ENCODE data around the gene SYDE2.

Gene SYDE2

GRCh38 chr1:85116856-85117255 is 84.0 kb downstream of the SYDE2 start:
- DNase-seq, result no peak

GRCh38 chr1:85115933-85116332 is 84.9 kb downstream of the SYDE2 start:
- DNase-seq, result no peak

GRCh38 chr1:85111695-85112094 is 89.1 kb downstream of the SYDE2 start:
- DNase-seq, result no peak

- no peak for DNase-seq
These were observed 91.3 kb downstream of the SYDE2 start for GRCh38 chr1:85109475-85109874.

All from NCI-H1417 treated with DMSO at 0.1 percent for 48 hours (cell line).